SK-N-MC (cell line): ENCODE data around the gene SPSB3.

Source experiments
- EZH2 ChIP-seq: fragments of 200-600 bp; sonication (generic); IDR thresholded peaks from one replicate; pipeline ENCODE4 v1.6.1; 2017; ENCODE audit warnings: antibody characterized with exemption
- POLR2AphosphoS5 ChIP-seq: IDR thresholded peaks from 2 replicates; pipeline ENCODE4 v1.6.1; 2012; ENCODE audit warnings: mild to moderate bottlenecking, low read depth, low read length, borderline replicate concordance

- TF ChIP-seq EZH2: no peak
- TF ChIP-seq POLR2AphosphoS5: no peak
Observed at GRCh38 chr16:1818873-1819525, 36.6 kb upstream of the SPSB3 start.
